ENCODE results near the gene KRT79.

DNA sequence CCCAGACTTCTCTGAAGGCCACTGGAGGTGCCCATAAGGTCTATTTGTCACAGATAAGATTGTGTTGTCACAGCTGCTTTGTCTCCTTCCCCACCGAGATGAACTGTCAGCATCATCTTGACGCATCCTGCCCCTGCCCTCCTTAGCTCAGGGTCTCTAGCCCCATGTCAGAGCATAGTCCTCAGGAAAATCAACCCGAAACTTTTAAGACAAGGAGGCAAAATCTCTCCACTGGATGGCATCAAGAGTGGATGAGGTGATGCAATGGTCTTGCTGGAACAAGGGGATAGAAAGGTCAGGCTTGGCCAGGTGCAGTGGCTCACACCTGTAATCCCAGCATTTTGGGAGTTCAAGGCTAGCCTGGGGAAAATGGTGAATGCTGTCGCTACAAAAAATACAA lies 8.2 kb downstream of the KRT79 start:
- TF ChIP-seq, protein P1, sequence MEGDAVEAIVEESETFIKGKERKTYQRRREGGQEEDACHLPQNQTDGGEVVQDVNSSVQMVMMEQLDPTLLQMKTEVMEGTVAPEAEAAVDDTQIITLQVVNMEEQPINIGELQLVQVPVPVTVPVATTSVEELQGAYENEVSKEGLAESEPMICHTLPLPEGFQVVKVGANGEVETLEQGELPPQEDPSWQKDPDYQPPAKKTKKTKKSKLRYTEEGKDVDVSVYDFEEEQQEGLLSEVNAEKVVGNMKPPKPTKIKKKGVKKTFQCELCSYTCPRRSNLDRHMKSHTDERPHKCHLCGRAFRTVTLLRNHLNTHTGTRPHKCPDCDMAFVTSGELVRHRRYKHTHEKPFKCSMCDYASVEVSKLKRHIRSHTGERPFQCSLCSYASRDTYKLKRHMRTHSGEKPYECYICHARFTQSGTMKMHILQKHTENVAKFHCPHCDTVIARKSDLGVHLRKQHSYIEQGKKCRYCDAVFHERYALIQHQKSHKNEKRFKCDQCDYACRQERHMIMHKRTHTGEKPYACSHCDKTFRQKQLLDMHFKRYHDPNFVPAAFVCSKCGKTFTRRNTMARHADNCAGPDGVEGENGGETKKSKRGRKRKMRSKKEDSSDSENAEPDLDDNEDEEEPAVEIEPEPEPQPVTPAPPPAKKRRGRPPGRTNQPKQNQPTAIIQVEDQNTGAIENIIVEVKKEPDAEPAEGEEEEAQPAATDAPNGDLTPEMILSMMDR (conservative IDR thresholded peaks at IDR 0.05 in 1 of 2, IDR thresholded peaks at IDR 0.05 in 1 of 2; ENCODE audit: extremely low read depth in 1 of 2, insufficient read depth in 1 of 2, low read depth in 1 of 2, low read length in 2 of 2), result no peak
- TF ChIP-seq EZH2 (IDR thresholded peaks at IDR 0.05; ENCODE audit: borderline replicate concordance, low read length), result no peak

Measured in mammary epithelial cell (primary cell).